ENCODE measurements around the gene SNF8.

SNF8 gene

GRCh38 chr17:48890086-48890485, 54.6 kb downstream of the SNF8 start:
- no peak for DNase-seq (ENCODE audit: low read depth in 2 of 2)

- no peak for DNase-seq (ENCODE audit: low read depth in 2 of 2)
These were observed 61.5 kb downstream of the SNF8 start for GRCh38 chr17:48883171-48883570.

GRCh38 chr17:48882272-48882671, 62.4 kb downstream of the SNF8 start:
- no peak for DNase-seq (ENCODE audit: low read depth in 2 of 2)

Data from stimulated activated CD4-positive, alpha-beta T cell treated with anti-CD3 and anti-CD28 coated beads, Interleukin-1b, Interleukin-23, amount 100 ng/mL, for 4 hours (primary cell).